Peyer's patch (tissue), 4 donors: ENCODE results near the gene PRSS3. TPM values are rescaled to one million over a fixed set of nuclear protein-coding genes. Genes with fewer than 3 reads are reported as not detected.
"Not testable (repeated sequence)": the region's sequence is repeated elsewhere in the genome, so short reads cannot be mapped to it uniquely, and the experiment has no call there.

Source experiments
- DNase-seq, 3 donors: peaks; one replicate each; pipeline ENCODE4 v3.0.0-alpha.2; 2017 to 2019
- H3K27ac ChIP-seq, 4 donors: fragments of 200-600 bp; sonication (generic); one replicate each; pipeline ENCODE4 v1.5.1; 2016 to 2019
- H3K27me3 ChIP-seq, 2 donors: fragments of 200-600 bp; sonication (generic); one replicate each; pipeline ENCODE4 v1.5.1; 2019
- H3K36me3 ChIP-seq, 3 donors: fragments of 200-600 bp; sonication (generic); one replicate each; pipeline ENCODE4 v1.5.1; 2016 to 2019
- H3K4me1 ChIP-seq, 4 donors: fragments of 200-600 bp; sonication (generic); one replicate each; pipeline ENCODE4 v1.5.1; 2016 to 2019
- H3K4me3 ChIP-seq, 4 donors: fragments of 200-600 bp; sonication (generic); 1 replicate in 3 of 4; 2 replicates in 1 of 4; pipeline ENCODE4 v1.5.1; 2016 to 2019; ENCODE audit warnings: mild to moderate bottlenecking in 1 of 4
- H3K9me3 ChIP-seq, 4 donors: fragments of 200-600 bp; sonication (generic); one replicate each; pipeline ENCODE4 v1.5.1; 2016 to 2019; ENCODE audit warnings: mild to moderate bottlenecking in 1 of 4
- CTCF ChIP-seq, 6 experiments: fragments of 450-650 bp in 4 of 6; fragments of 200-600 bp in 2 of 6; sonication (generic) in 1 of 6; IDR thresholded peaks; one replicate each; pipeline ENCODE4 v1.5.1; 2017 to 2019; ENCODE audit warnings: antibody characterized with exemption in 6 of 6, mild to moderate bottlenecking in 3 of 6, moderate library complexity in 1 of 6
- POLR2A ChIP-seq, 2 donors: fragments of 450-650 bp; IDR thresholded peaks; one replicate each; pipeline ENCODE4 v1.5.1; 2017; ENCODE audit warnings: antibody characterized with exemption in 2 of 2, mild to moderate bottlenecking in 2 of 2, moderate library complexity in 2 of 2
- total RNA-seq, 4 donors: library from RNA; depleted of rRNA; stranded (reverse); fragments of >200 nt; gene quantifications; one replicate each; pipeline ENCODE4 v1.1.0, GENCODE V29; 2016

Gene PRSS3
- 100 to 1,000 TPM in 3 of 4 donors, 10 to 100 TPM in 1; 20.6 to 281 (median 209) TPM for total RNA-seq

GRCh38 chr9:33795281-33795680 is at the start of gene PRSS3:
Gene PRSS3 (plus strand): TSS chr9:33795561. CDS start chr9:33795574, 13 bp downstream.
- H3K9me3 ChIP-seq = no peaks in the 10 kb centered on the region
- H3K4me3 ChIP-seq = no peak within 1 kb of the TSS
- TF ChIP-seq POLR2A (IDR thresholded peaks at IDR 0.05) = no peak
- no peak within 1 kb of the TSS for H3K27ac ChIP-seq
- H3K36me3 ChIP-seq = peaks cover 0 to 24% (median 0%) of the 10 kb centered on the region in 3 donors
- no peaks in the 10 kb centered on the region for H3K4me1 ChIP-seq
- H3K27me3 ChIP-seq = no peaks in the 10 kb centered on the region
- no peak for DNase-seq

DNA sequence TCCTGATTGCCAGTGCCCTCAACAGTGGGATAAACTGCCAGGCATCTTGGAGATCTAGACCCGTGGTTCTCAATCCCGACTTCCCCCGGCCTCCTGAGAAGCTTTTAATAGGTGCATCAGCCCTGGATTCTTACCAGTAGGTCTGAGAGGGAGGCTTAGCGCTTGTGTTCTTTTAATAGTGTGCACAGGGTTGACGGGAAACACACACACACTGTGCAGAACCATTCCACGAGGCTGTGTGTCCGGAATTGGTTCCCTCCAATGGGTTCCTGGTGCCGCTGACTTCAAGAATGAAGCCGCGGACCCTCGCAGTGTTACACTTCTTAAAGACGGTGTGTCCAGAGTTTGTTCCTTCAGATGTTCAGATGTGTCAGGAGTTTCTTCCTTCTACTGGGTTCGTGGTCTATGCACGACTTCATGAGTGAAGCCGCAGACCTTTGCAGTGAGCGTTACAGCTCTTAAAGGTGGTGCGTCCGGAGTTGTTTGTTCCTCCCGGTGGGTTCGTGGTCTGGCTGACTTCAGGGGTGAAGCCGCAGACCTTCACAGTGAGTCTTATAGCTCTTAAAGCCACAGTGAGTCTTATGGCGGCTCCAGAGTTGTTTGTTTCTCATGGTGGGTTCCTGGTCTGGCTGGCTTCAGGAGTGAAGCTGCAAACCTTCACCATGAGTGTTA is 46.6 kb upstream of the PRSS3 start:
- peak in 2 of 3 donors; percentile 19 to 78 for DNase-seq
- H3K36me3 ChIP-seq = no peaks in the 10 kb centered on the region
- no peaks in the 10 kb centered on the region for H3K27me3 ChIP-seq

DNA sequence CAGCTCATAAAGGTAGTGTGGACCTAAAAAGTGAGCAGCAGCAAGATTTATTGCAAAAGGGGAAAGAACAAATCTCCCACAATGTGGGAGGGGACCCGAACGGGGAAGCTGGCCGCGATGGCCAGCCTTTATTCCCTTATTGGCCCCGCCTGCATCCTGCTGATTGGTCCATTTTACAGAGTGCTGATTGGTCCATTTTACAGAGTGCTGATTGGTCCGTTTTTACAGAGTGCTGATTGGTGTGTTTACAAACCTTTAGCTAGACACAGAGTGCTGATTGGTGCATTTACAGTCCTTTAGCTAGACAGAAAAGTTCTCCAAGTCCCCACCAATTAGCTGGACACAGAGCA is 46.1 kb upstream of the PRSS3 start:
- not testable (repeated sequence) for H3K9me3 ChIP-seq, H3K36me3 ChIP-seq, H3K27ac ChIP-seq, DNase-seq, H3K4me1 ChIP-seq, H3K4me3 ChIP-seq, H3K27me3 ChIP-seq

More for the DNA sequence above, 46.6 kb upstream of the PRSS3 start:
- H3K9me3 ChIP-seq = no peaks in the 10 kb centered on the region
- no peak for TF ChIP-seq CTCF (IDR thresholded peaks at IDR 0.05)
- no peak for TF ChIP-seq POLR2A (IDR thresholded peaks at IDR 0.05)
- H3K4me3 ChIP-seq = no peak overlapping the region
- no peaks in the 10 kb centered on the region for H3K4me1 ChIP-seq
- no peak overlapping the region for H3K27ac ChIP-seq

DNA sequence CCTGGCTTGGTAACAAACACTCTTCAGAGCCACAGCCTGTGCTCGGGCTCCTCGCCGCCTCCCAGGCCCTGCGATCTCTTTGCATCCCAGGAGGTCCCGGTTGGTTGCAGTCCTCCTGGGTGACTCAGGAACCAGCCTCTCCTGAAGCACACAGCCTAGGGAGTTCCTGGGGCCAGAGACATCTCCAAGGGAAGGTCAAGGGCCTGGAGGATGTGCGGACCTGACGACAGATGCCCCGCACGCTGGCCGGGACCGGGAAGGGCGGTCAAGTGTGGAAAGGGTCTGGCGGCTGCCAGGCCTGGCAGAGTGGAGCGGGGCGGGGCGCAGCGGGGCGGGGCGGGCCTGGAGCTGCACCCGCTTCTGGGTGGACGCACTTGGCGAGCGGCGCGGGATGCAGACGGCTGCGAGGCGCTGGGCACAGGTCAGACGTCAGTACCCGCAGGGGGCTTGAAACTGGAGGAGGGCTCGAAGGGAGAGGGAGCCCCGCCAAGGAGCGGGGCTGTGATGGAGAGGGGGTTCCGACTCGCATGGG is 45.0 kb upstream of the PRSS3 start:
- Histone ChIP-seq H3K4me1 (no peaks in the 10 kb centered on the region), H3K27ac (peak overlapping the region in 3 of 4 donors; percentile 76 to 98 (median 89)), H3K9me3 (no peaks in the 10 kb centered on the region), H3K4me3 (peak overlapping the region in 3 of 4 donors; percentile 37 to 71 (median 70)), H3K36me3 (no peaks in the 10 kb centered on the region), H3K27me3 (no peaks in the 10 kb centered on the region)
- TF ChIP-seq CTCF (IDR thresholded peaks at IDR 0.05) = no peak
- peak; percentile 52 to 69 for TF ChIP-seq POLR2A (IDR thresholded peaks at IDR 0.05)
- DNase-seq = peak in 2 of 3 donors; percentile 65 to 82

DNA sequence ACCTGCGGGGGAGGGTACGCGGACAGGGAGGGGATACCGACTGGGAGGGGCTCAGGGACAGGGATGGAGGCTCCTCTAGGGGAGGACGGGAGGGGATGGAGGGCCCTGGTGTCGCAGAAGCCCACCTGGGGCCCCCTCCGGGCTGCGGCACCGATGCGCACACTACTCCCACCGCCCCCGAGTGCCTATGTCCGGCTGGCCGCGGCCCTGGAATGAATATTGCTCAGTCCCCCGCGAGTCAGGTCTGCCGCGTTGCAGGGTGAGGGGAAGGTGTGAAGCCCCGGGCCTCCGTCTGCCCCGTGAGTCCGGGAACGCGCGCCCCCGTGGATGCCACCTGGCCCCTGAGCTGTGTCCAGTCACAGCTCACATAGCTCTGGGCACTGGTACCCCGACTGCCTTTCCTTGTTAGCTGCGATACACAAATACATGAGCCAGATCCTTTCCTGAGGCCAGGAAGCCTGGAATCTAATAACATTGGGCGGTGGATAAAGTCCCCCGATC is 44.5 kb upstream of the PRSS3 start:
- Histone ChIP-seq H3K9me3 (no peaks in the 10 kb centered on the region), H3K27ac (peak overlapping the region in 3 of 4 donors; percentile 76 to 98 (median 89)), H3K36me3 (no peaks in the 10 kb centered on the region), H3K4me1 (no peaks in the 10 kb centered on the region), H3K27me3 (no peaks in the 10 kb centered on the region), H3K4me3 (peak overlapping the region in 3 of 4 donors; percentile 37 to 71 (median 70))
- no peak for TF ChIP-seq CTCF (IDR thresholded peaks at IDR 0.05)
- no peak for TF ChIP-seq POLR2A (IDR thresholded peaks at IDR 0.05)
- DNase-seq = peak in 1 of 3 donors; percentile 55

DNA sequence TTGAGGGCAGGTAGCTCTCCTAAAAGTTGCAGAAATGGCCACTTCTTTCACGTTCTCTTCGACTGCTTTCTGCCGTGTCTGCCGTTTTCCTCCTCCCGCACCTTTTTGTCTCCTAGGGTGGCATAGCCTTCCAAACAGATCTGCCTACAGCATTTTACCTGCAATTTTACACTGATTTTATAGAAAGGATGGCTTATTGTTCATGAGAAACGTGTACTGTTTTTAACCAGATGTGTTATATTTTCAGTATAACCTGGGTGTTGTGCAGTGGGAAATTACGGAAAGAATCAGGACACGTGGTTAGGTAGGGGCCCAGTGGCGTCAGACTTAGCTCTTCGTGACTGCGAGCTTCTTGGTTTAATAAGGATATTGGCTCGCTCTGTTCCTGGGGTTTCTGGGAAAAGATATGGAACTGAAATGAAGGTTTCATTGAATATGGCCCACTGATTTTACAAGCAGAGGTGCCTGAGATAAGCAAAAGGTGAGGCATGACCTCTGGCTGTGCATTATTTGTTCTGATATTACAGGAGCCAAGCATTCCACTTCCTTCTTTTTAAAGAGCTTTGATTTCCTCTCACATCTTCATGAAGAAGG is 43.7 kb upstream of the PRSS3 start:
- H3K4me1 ChIP-seq = no peaks in the 10 kb centered on the region
- DNase-seq = peak in 1 of 3 donors; percentile 52
- no peaks in the 10 kb centered on the region for H3K9me3 ChIP-seq
- TF ChIP-seq POLR2A (IDR thresholded peaks at IDR 0.05) (peak; percentile 41 to 44), CTCF (IDR thresholded peaks at IDR 0.05) (no peak)
- H3K27ac ChIP-seq = peak overlapping the region in 3 of 4 donors; percentile 76 to 98 (median 89)
- H3K27me3 ChIP-seq = no peaks in the 10 kb centered on the region
- H3K36me3 ChIP-seq = no peaks in the 10 kb centered on the region
- peak overlapping the region in 3 of 4 donors; percentile 37 to 71 (median 70) for H3K4me3 ChIP-seq
